H9 (cell line): ENCODE data around the gene TH. TPM values are rescaled to one million over a fixed set of nuclear protein-coding genes. Genes with fewer than 3 reads are reported as not detected.

ENCODE experiments used
- DNase-seq: peaks from one replicate; pipeline ENCODE4 v3.0.0-alpha.2; 2017
- H2AFZ ChIP-seq: one replicate; pipeline ENCODE4 v1.6.1; 2013; ENCODE audit warnings: mild to moderate bottlenecking, low read length, control low read depth, moderate library complexity
- H2AK5ac ChIP-seq: 2 replicates; pipeline ENCODE4 v1.6.1; 2013; ENCODE audit warnings: low read length, control low read depth, mixed read lengths; ENCODE audit not compliant: insufficient read length
- H2BK120ac ChIP-seq: one replicate; pipeline ENCODE4 v1.6.1; 2013; ENCODE audit warnings: low read depth, mild to moderate bottlenecking, low read length, control low read depth, inconsistent platforms; ENCODE audit not compliant: poor library complexity, severe bottlenecking
- H2BK12ac ChIP-seq: 2 replicates; pipeline ENCODE4 v1.6.1; 2013; ENCODE audit warnings: low read length, control low read depth, mixed read lengths, low read depth; ENCODE audit not compliant: insufficient read length
- H2BK15ac ChIP-seq: 2 replicates; pipeline ENCODE4 v1.6.1; 2013; ENCODE audit warnings: low read depth, low read length, control low read depth
- H2BK20ac ChIP-seq: one replicate; pipeline ENCODE4 v1.6.1; 2013; ENCODE audit warnings: low read depth, mild to moderate bottlenecking, low read length, control low read depth, inconsistent platforms; ENCODE audit not compliant: poor library complexity, severe bottlenecking
- H2BK5ac ChIP-seq: 2 replicates; pipeline ENCODE4 v1.6.1; 2013; ENCODE audit warnings: low read length, control low read depth, mixed read lengths; ENCODE audit not compliant: insufficient read length
- H3K14ac ChIP-seq: 2 replicates; pipeline ENCODE4 v1.6.1; 2013; ENCODE audit warnings: low read length, control low read depth; ENCODE audit not compliant: insufficient read depth
- H3K18ac ChIP-seq: 2 replicates; pipeline ENCODE4 v1.6.1; 2013; ENCODE audit warnings: low read depth, mild to moderate bottlenecking, mixed read lengths, low read length, control low read depth; ENCODE audit not compliant: insufficient read length
- H3K23ac ChIP-seq: 2 replicates; pipeline ENCODE4 v1.6.1; 2013; ENCODE audit warnings: low read length, control low read depth, mixed read lengths, low read depth; ENCODE audit not compliant: insufficient read length
- H3K23me2 ChIP-seq: 2 replicates; pipeline ENCODE4 v1.6.1; 2013; ENCODE audit warnings: low read depth, mild to moderate bottlenecking, mixed read lengths, low read length, control low read depth; ENCODE audit not compliant: insufficient read length, poor library complexity, severe bottlenecking
- H3K27ac ChIP-seq: 2 replicates; pipeline ENCODE4 v1.5.1; 2013; ENCODE audit warnings: low read length, control low read depth, mixed read lengths, low read depth; ENCODE audit not compliant: insufficient read length
- H3K27me3 ChIP-seq: 2 replicates; pipeline ENCODE4 v1.6.1; 2013; ENCODE audit warnings: low read length, control low read depth, inconsistent platforms; ENCODE audit not compliant: insufficient read depth
- H3K4ac ChIP-seq: 2 replicates; pipeline ENCODE4 v1.6.1; 2013; ENCODE audit warnings: low read depth, mild to moderate bottlenecking, control low read depth, inconsistent platforms, low read length, moderate library complexity
- H3K4me1 ChIP-seq: 2 replicates; pipeline ENCODE4 v1.6.1; 2013; ENCODE audit warnings: low read length, control low read depth, inconsistent platforms; ENCODE audit not compliant: insufficient read depth
- H3K4me2 ChIP-seq: 2 replicates; pipeline ENCODE4 v1.6.1; 2013; ENCODE audit warnings: low read length, control low read depth, mixed read lengths; ENCODE audit not compliant: insufficient read length, insufficient read depth
- H3K56ac ChIP-seq: 2 replicates; pipeline ENCODE4 v1.6.1; 2013; ENCODE audit warnings: low read depth, mild to moderate bottlenecking, mixed read lengths, low read length, control low read depth; ENCODE audit not compliant: insufficient read length
- H3K79me1 ChIP-seq: 2 replicates; pipeline ENCODE4 v1.6.1; 2013; ENCODE audit warnings: low read depth, mild to moderate bottlenecking, moderate library complexity, low read length, control low read depth, inconsistent platforms; ENCODE audit not compliant: insufficient read depth, poor library complexity, severe bottlenecking
- H3K79me2 ChIP-seq: 2 replicates; pipeline ENCODE4 v1.6.1; 2013; ENCODE audit warnings: low read length, control low read depth, inconsistent platforms; ENCODE audit not compliant: insufficient read depth
- H3K9ac ChIP-seq: 2 replicates; pipeline ENCODE4 v1.6.1; 2013; ENCODE audit warnings: low read length, control low read depth, mixed read lengths; ENCODE audit not compliant: insufficient read length; ENCODE audit errors: extremely low read depth
- H3K9me3 ChIP-seq: one replicate; pipeline ENCODE4 v1.6.1; 2013; ENCODE audit warnings: low read depth, low read length, inconsistent platforms; ENCODE audit not compliant: control insufficient read depth
- H3T11ph ChIP-seq: one replicate; pipeline ENCODE4 v1.6.1; 2013; ENCODE audit warnings: mild to moderate bottlenecking, low read length, control low read depth, inconsistent platforms
- H4K20me1 ChIP-seq: one replicate; pipeline ENCODE4 v1.6.1; 2013; ENCODE audit not compliant: control insufficient read depth, insufficient read length, insufficient read depth
- H4K5ac ChIP-seq: 2 replicates; pipeline ENCODE4 v1.6.1; 2013; ENCODE audit warnings: low read depth, mild to moderate bottlenecking, mixed read lengths, low read length, control low read depth; ENCODE audit not compliant: insufficient read length
- H4K8ac ChIP-seq: replicated peaks from 2 replicates; pipeline ENCODE4 v1.6.1; 2013; ENCODE audit warnings: low read length, control low read depth, mixed read lengths, low read depth; ENCODE audit not compliant: insufficient read length
- H4K91ac ChIP-seq: 2 replicates; pipeline ENCODE4 v1.6.1; 2013; ENCODE audit warnings: low read depth, mild to moderate bottlenecking, moderate library complexity, mixed read lengths, low read length, control low read depth; ENCODE audit not compliant: insufficient read length
- H3K27ac Mint-ChIP-seq, 3 experiments: 2 replicates in 2 of 3; 3 replicates in 1 of 3; pipeline ENCODE4 v1.8.0; 2020 to 2021; ENCODE audit warnings: mixed read lengths in 3 of 3, mild to moderate bottlenecking in 1 of 3, moderate library complexity in 1 of 3
- H3K27me3 Mint-ChIP-seq: 2 replicates; pipeline ENCODE4 v1.8.0; 2021; ENCODE audit warnings: low read depth, mild to moderate bottlenecking, moderate library complexity, mixed read lengths
- H3K36me3 Mint-ChIP-seq, 3 experiments: 2 replicates in 2 of 3; 3 replicates in 1 of 3; pipeline ENCODE4 v1.8.0; 2020 to 2021; ENCODE audit warnings: low read depth in 3 of 3, mixed read lengths in 3 of 3; ENCODE audit not compliant: insufficient read depth in 1 of 3
- H3K4me1 Mint-ChIP-seq, 2 experiments: 2 replicates each; pipeline ENCODE4 v1.8.0; 2020; ENCODE audit warnings: mixed read lengths in 2 of 2
- H3K4me3 Mint-ChIP-seq, 2 experiments: 2 replicates in 1 of 2; 3 replicates in 1 of 2; pipeline ENCODE4 v1.8.0; 2020 to 2021; ENCODE audit warnings: mild to moderate bottlenecking in 2 of 2, mixed read lengths in 2 of 2, moderate library complexity in 1 of 2
- H3K9me3 Mint-ChIP-seq, 2 experiments: 2 replicates in 1 of 2; 3 replicates in 1 of 2; pipeline ENCODE4 v1.8.0; 2020; ENCODE audit warnings: mild to moderate bottlenecking in 2 of 2, mixed read lengths in 2 of 2, moderate library complexity in 1 of 2
- whole genome bisulfite sequencing: extraction: QIAGEN DNeasy Blood & Tissue Kit; methylation state at CpG from one replicate; pipeline ENCODE4 v1.1.7; 2013; ENCODE audit warnings: missing lambda C conversion rate, low lambda C conversion rate, mixed read lengths; ENCODE audit not compliant: insufficient read length; ENCODE audit errors: extremely low coverage; 5-methylcytosine and 5-hydroxymethylcytosine counted together
- total RNA-seq: library from RNA; stranded (reverse); gene quantifications from 2 replicates; pipeline ENCODE4 v1.2.1, GENCODE V29; 2021
- TF ChIP-seq, protein P1 (sequence below): fragments of 200-600 bp; sonication (generic); conservative IDR thresholded peaks from 3 replicates; pipeline ENCODE4 v1.8.0; 2021; ENCODE audit warnings: antibody characterized with exemption, mild to moderate bottlenecking

Gene TH
- total RNA-seq, 1 experiment from 2014 or later, result not detected

DNA sequence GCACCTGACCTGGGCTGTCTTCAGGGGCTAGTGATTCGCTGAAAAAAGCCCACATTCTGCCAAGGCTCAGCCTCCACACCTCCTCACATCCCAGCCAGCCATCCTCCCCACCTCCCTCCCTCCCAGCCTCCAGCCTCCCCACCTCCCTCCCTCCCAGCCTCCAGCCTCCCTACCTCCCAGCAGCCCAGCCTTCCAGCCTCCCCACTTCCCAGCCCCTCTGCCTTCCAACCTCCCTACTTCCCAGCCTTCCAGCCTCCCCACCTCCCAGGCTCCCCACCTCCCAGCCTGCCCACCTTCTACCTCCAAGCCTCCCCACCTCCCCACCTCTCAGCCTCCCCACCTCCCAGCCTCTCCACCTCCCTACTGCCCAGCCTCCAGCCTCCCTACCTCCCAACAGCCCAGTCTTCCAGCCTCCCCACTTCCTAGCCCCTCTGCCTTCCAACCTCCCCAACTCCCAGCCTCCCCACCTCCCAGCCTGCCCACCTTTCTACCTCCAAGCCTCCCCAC, 33.7 kb upstream of the TH start:
- no peaks in the 10 kb centered on the region for H3K79me1 ChIP-seq
- no peak overlapping the region for H2BK120ac ChIP-seq
- no peak overlapping the region for H3T11ph ChIP-seq
- Mint-ChIP-seq H3K36me3 (no peaks in the 10 kb centered on the region), H3K4me1 (no peaks in the 10 kb centered on the region), H3K9me3 (no peaks in the 10 kb centered on the region), H3K27me3 (peaks cover 37% of the 10 kb centered on the region), H3K27ac (no peak overlapping the region), H3K4me3 (no peak overlapping the region)
- H3K9me3 ChIP-seq, result no peaks in the 10 kb centered on the region
- TF ChIP-seq, protein P1, sequence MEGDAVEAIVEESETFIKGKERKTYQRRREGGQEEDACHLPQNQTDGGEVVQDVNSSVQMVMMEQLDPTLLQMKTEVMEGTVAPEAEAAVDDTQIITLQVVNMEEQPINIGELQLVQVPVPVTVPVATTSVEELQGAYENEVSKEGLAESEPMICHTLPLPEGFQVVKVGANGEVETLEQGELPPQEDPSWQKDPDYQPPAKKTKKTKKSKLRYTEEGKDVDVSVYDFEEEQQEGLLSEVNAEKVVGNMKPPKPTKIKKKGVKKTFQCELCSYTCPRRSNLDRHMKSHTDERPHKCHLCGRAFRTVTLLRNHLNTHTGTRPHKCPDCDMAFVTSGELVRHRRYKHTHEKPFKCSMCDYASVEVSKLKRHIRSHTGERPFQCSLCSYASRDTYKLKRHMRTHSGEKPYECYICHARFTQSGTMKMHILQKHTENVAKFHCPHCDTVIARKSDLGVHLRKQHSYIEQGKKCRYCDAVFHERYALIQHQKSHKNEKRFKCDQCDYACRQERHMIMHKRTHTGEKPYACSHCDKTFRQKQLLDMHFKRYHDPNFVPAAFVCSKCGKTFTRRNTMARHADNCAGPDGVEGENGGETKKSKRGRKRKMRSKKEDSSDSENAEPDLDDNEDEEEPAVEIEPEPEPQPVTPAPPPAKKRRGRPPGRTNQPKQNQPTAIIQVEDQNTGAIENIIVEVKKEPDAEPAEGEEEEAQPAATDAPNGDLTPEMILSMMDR, result no peak
- H3K23ac ChIP-seq, result no peak overlapping the region
- H2BK12ac ChIP-seq, result no peak overlapping the region
- no peaks in the 10 kb centered on the region for H4K20me1 ChIP-seq
- no peak overlapping the region for H4K91ac ChIP-seq
- no peak overlapping the region for H3K4ac ChIP-seq
- WGBS, result no CpG with 5 or more reads among the region's 1 CpG
- H3K14ac ChIP-seq, result no peak overlapping the region
- no peak overlapping the region for H4K5ac ChIP-seq
- H4K8ac ChIP-seq, result no peak overlapping the region
- H2BK20ac ChIP-seq, result no peak overlapping the region
- no peaks in the 10 kb centered on the region for H3K23me2 ChIP-seq
- H2BK5ac ChIP-seq, result no peak overlapping the region
- H3K9ac ChIP-seq, result no peak overlapping the region
- no peaks in the 10 kb centered on the region for H3K4me1 ChIP-seq
- DNase-seq, result peak; percentile 11
- no peak overlapping the region for H2AFZ ChIP-seq
- H3K18ac ChIP-seq, result no peak overlapping the region
- no peak overlapping the region for H2BK15ac ChIP-seq
- H2AK5ac ChIP-seq, result no peak overlapping the region
- no peak overlapping the region for H3K56ac ChIP-seq
- no peak overlapping the region for H3K27ac ChIP-seq
- no peak overlapping the region for H3K4me2 ChIP-seq
- H3K79me2 ChIP-seq, result no peaks in the 10 kb centered on the region
- no peaks in the 10 kb centered on the region; the same call in 1 of the 2 replicates for H3K27me3 ChIP-seq
